Mesodermal cell (in vitro differentiated cells): ENCODE data around the gene GOSR1.
"Not testable (repeated sequence)": the region's sequence is repeated elsewhere in the genome, so short reads cannot be mapped to it uniquely, and the experiment has no call there.

Source experiments
- H3K27ac ChIP-seq: 2 replicates; pipeline ENCODE4 v1.7.0; 2013; ENCODE audit warnings: mild to moderate bottlenecking, low read depth, low read length, moderate library complexity; ENCODE audit not compliant: severe bottlenecking
- H3K36me3 ChIP-seq: 2 replicates; pipeline ENCODE4 v1.7.1; 2013; ENCODE audit warnings: mild to moderate bottlenecking, low read length, moderate library complexity; ENCODE audit not compliant: control insufficient read depth, insufficient read depth
- H3K4me1 ChIP-seq: one replicate; pipeline ENCODE4 v1.7.1; 2013; ENCODE audit warnings: mild to moderate bottlenecking, low read length; ENCODE audit not compliant: insufficient read depth, control insufficient read depth, poor library complexity, severe bottlenecking
- H3K4me3 ChIP-seq: 2 replicates; pipeline ENCODE4 v1.7.0; 2013; ENCODE audit warnings: low read length, control low read depth, mild to moderate bottlenecking; ENCODE audit not compliant: insufficient read depth, poor library complexity, severe bottlenecking; ENCODE audit errors: extremely low read depth
- H3K9me3 ChIP-seq: 2 replicates; pipeline ENCODE4 v1.7.1; 2013; ENCODE audit warnings: mild to moderate bottlenecking, low read length, moderate library complexity; ENCODE audit not compliant: control insufficient read depth
- WGBS, 2 experiments: methylation state at CpG; one replicate each; pipeline ENCODE4 v1.1.5; 2013; ENCODE audit warnings: missing lambda C conversion rate in 2 of 2; ENCODE audit not compliant: insufficient coverage in 2 of 2; 5-methylcytosine and 5-hydroxymethylcytosine counted together

Gene GOSR1

GRCh38 chr17:30524847-30525246 lies 47.6 kb downstream of the GOSR1 start:
- Histone ChIP-seq H3K4me1 (no peaks in the 10 kb centered on the region), H3K36me3 (peaks cover 42% of the 10 kb centered on the region), H3K4me3 (no peak overlapping the region), H3K27ac (no peak overlapping the region), H3K9me3 (peaks cover 11% of the 10 kb centered on the region)
- WGBS, 2 experiments, result 63 to 90% methylated on average over 2 to 3 of the region's 3 CpGs

GRCh38 chr17:30526401-30526800 lies 49.2 kb downstream of the GOSR1 start:
- 95 to 97% methylated on average over 2 of the region's 2 CpGs for WGBS, 2 experiments

GRCh38 chr17:30528701-30529100 lies 51.5 kb downstream of the GOSR1 start:
- H3K9me3 ChIP-seq, H3K4me1 ChIP-seq, H3K27ac ChIP-seq, H3K4me3 ChIP-seq: not testable (repeated sequence)
- H3K36me3 ChIP-seq, result peaks cover 10% of the 10 kb centered on the region
- 90 to 100% methylated on average over 2 of the region's 5 CpGs for WGBS, 2 experiments

More at GRCh38 chr17:30526401-30526800, 49.2 kb downstream of the GOSR1 start:
- Histone ChIP-seq H3K9me3 (peaks cover 11% of the 10 kb centered on the region), H3K27ac (no peak overlapping the region), H3K36me3 (peaks cover 26% of the 10 kb centered on the region), H3K4me3 (no peak overlapping the region), H3K4me1 (no peaks in the 10 kb centered on the region)

GRCh38 chr17:30530346-30531025 lies 53.3 kb downstream of the GOSR1 start:
- H3K27ac ChIP-seq, result no peak overlapping the region
- no peak overlapping the region for H3K4me3 ChIP-seq
- WGBS, 2 experiments, result 95% methylated on average over 2 of the region's 2 CpGs
- H3K36me3 ChIP-seq, result no peaks in the 10 kb centered on the region
- no peaks in the 10 kb centered on the region for H3K4me1 ChIP-seq
- H3K9me3 ChIP-seq, result no peaks in the 10 kb centered on the region

- Histone ChIP-seq H3K4me3 (no peak overlapping the region), H3K36me3 (no peaks in the 10 kb centered on the region), H3K27ac (no peak overlapping the region), H3K9me3 (no peaks in the 10 kb centered on the region), H3K4me1 (no peaks in the 10 kb centered on the region)
- WGBS, 2 experiments, result 100% methylated on average over 1 of the region's 2 CpGs; no CpG with 5 or more reads in 1 of the 2 experiments
These were observed 55.7 kb downstream of the GOSR1 start for GRCh38 chr17:30532871-30533270.

- WGBS, 2 experiments, result 88 to 91% methylated on average over 9 to 12 of the region's 12 CpGs
- no peaks in the 10 kb centered on the region for H3K4me1 ChIP-seq
- H3K36me3 ChIP-seq, result no peaks in the 10 kb centered on the region
- no peaks in the 10 kb centered on the region for H3K9me3 ChIP-seq
- no peak overlapping the region for H3K4me3 ChIP-seq
- H3K27ac ChIP-seq, result no peak overlapping the region
These were observed 57.1 kb downstream of the GOSR1 start for GRCh38 chr17:30534298-30534697.

GRCh38 chr17:30534938-30535921 lies 58.0 kb downstream of the GOSR1 start:
- no peaks in the 10 kb centered on the region for H3K9me3 ChIP-seq
- H3K4me3 ChIP-seq, result no peak overlapping the region
- 93% methylated on average over 10 to 11 of the region's 12 CpGs for WGBS, 2 experiments
- no peaks in the 10 kb centered on the region for H3K36me3 ChIP-seq
- no peaks in the 10 kb centered on the region for H3K4me1 ChIP-seq
- no peak overlapping the region for H3K27ac ChIP-seq

- 95 to 96% methylated on average over 2 of the region's 16 CpGs for WGBS, 2 experiments
- H3K36me3 ChIP-seq, H3K4me1 ChIP-seq, H3K9me3 ChIP-seq, H3K27ac ChIP-seq, H3K4me3 ChIP-seq: not testable (repeated sequence)
These were observed 59.6 kb downstream of the GOSR1 start for GRCh38 chr17:30536846-30537245.

GRCh38 chr17:30537667-30538066 lies 60.5 kb downstream of the GOSR1 start:
- no CpG with 5 or more reads among the region's 1 CpG for WGBS, 2 experiments

GRCh38 chr17:30541802-30542201 lies 64.6 kb downstream of the GOSR1 start:
- Histone ChIP-seq H3K4me1 (no peaks in the 10 kb centered on the region), H3K9me3 (no peaks in the 10 kb centered on the region), H3K36me3 (no peaks in the 10 kb centered on the region), H3K27ac (no peak overlapping the region), H3K4me3 (no peak overlapping the region)
- WGBS, 2 experiments, result 97 to 100% methylated on average over 6 to 7 of the region's 8 CpGs

More at GRCh38 chr17:30537667-30538066, 60.5 kb downstream of the GOSR1 start:
- H3K4me3 ChIP-seq, H3K4me1 ChIP-seq, H3K36me3 ChIP-seq, H3K9me3 ChIP-seq, H3K27ac ChIP-seq: not testable (repeated sequence)
